ENCODE results near the gene GLRB. TPM values are rescaled to one million over a fixed set of nuclear protein-coding genes. Genes with fewer than 3 reads are reported as not detected.
A peak's percentile ranks its signal among the peaks of the same experiment; 100 is the strongest.

The GLRB gene
- total and polyA plus RNA-seq, 11 donors = 3.2 to 21.7 (median 13.0) TPM

GRCh38 chr4:157196046-157196445, 120.1 kb downstream of the GLRB start:
- TF ChIP-seq, protein P1, sequence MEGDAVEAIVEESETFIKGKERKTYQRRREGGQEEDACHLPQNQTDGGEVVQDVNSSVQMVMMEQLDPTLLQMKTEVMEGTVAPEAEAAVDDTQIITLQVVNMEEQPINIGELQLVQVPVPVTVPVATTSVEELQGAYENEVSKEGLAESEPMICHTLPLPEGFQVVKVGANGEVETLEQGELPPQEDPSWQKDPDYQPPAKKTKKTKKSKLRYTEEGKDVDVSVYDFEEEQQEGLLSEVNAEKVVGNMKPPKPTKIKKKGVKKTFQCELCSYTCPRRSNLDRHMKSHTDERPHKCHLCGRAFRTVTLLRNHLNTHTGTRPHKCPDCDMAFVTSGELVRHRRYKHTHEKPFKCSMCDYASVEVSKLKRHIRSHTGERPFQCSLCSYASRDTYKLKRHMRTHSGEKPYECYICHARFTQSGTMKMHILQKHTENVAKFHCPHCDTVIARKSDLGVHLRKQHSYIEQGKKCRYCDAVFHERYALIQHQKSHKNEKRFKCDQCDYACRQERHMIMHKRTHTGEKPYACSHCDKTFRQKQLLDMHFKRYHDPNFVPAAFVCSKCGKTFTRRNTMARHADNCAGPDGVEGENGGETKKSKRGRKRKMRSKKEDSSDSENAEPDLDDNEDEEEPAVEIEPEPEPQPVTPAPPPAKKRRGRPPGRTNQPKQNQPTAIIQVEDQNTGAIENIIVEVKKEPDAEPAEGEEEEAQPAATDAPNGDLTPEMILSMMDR (IDR thresholded peaks at IDR 0.05) = no peak
- TF ChIP-seq POLR2A (IDR thresholded peaks at IDR 0.05) = no peak
- DNase-seq = no peak
- no peak overlapping the region for H3K27ac ChIP-seq
- no peaks in the 10 kb centered on the region for H3K36me3 ChIP-seq
- intact Hi-C loops (cut with DNase I) = no loop called here
- WGBS, 4 donors = 82 to 100% (median 88%) methylated on average over 1 of the region's 1 CpG
- no peak overlapping the region for H3K4me3 ChIP-seq
- H3K4me1 ChIP-seq = no peaks in the 10 kb centered on the region
- no peak for ATAC-seq
- H3K27me3 ChIP-seq = no peaks in the 10 kb centered on the region
- no peaks in the 10 kb centered on the region for H3K9me3 ChIP-seq

DNA sequence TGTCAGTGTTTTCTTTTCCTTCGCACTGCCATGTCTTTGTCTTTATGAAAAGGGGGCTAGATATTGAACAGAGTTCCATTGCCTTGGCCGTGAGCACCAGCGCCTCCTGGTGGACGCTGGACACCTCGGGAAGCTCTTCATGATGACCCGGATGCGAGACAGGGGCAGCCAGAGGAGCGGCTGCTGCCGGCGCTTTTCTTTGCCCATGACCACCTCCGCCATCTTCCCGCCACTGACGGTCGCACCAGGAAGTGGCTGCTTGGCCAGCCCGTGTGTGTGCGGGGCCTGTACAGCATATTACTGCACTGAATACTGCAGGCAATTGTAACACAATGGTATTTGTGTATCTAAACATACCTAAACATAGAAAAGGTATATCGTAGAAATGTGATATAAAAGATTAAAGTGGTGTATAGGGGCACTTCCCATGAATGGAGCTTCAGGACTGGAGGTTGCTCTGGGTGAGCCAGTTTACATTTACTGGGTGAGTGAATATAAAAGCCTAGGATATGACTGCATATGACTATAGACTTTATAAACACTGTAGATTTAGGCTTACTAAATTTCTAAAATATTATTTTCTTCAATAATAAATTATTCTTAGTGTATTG, 128.8 kb downstream of the GLRB start:
- Histone ChIP-seq H3K27ac (no peak overlapping the region), H3K4me1 (no peaks in the 10 kb centered on the region), H3K4me3 (no peak overlapping the region), H3K9me3 (no peaks in the 10 kb centered on the region), H3K27me3 (no peaks in the 10 kb centered on the region), H3K36me3 (no peaks in the 10 kb centered on the region)
- ATAC-seq = no peak
- TF ChIP-seq, protein P1 (IDR thresholded peaks at IDR 0.05) = peak in 6 of 12 donors; percentile 9 to 39 (median 24)
- no peak for TF ChIP-seq POLR2A (IDR thresholded peaks at IDR 0.05)
- intact Hi-C loops (cut with DNase I) = loop anchor here in 1 of 10 donors (5.0 kb wide), 1 partner anchor 773 kb away; no protein-coding TSS in a partner anchor
- no peak for DNase-seq
- WGBS, 4 donors = 67 to 76% (median 72%) methylated on average over 17 of the region's 17 CpGs

- WGBS, 4 donors = 19 to 31% (median 25%) methylated on average over 3 of the region's 3 CpGs
- Histone ChIP-seq H3K9me3 (no peaks in the 10 kb centered on the region), H3K36me3 (no peaks in the 10 kb centered on the region), H3K4me1 (peaks cover 0 to 15% (median 3%) of the 10 kb centered on the region in 12 donors), H3K27ac (no peak overlapping the region), H3K27me3 (peaks cover 7 to 43% (median 35%) of the 10 kb centered on the region in 9 donors), H3K4me3 (no peak overlapping the region)
- ATAC-seq = no peak
- intact Hi-C loops (cut with DNase I) = loop anchor here in 6 of 10 donors (5.0 to 10.0 kb wide), 3 partner anchors 757 to 765 kb away; no protein-coding TSS in a partner anchor
- TF ChIP-seq, protein P1 (IDR thresholded peaks at IDR 0.05) = peak in 8 of 12 donors; percentile 15 to 55 (median 35)
- no peak for TF ChIP-seq POLR2A (IDR thresholded peaks at IDR 0.05)
- no peak for DNase-seq
These were observed 141.8 kb downstream of the GLRB start for GRCh38 chr4:157217708-157218107.

GRCh38 chr4:157219711-157220370, 143.9 kb downstream of the GLRB start:
- no peak for TF ChIP-seq POLR2A (IDR thresholded peaks at IDR 0.05)
- TF ChIP-seq, protein P1 (IDR thresholded peaks at IDR 0.05) = no peak
- 17 to 27% (median 19%) methylated on average over 14 to 16 of the region's 16 CpGs for WGBS, 4 donors
- no peaks in the 10 kb centered on the region for H3K9me3 ChIP-seq
- no peak for DNase-seq
- peaks cover 0 to 16% (median 4%) of the 10 kb centered on the region in 12 donors for H3K4me1 ChIP-seq
- no peak overlapping the region for H3K27ac ChIP-seq
- intact Hi-C loops (cut with DNase I) = loop anchor here in 6 of 10 donors (5.0 to 10.0 kb wide), 3 partner anchors 755 to 762 kb away; no protein-coding TSS in a partner anchor
- no peaks in the 10 kb centered on the region for H3K36me3 ChIP-seq
- peak overlapping the region in 4 of 12 donors; percentile 7 to 28 (median 24) for H3K4me3 ChIP-seq
- peaks cover 10 to 62% (median 46%) of the 10 kb centered on the region in 9 donors for H3K27me3 ChIP-seq
- no peak for ATAC-seq

All from heart left ventricle (tissue), 16 donors.